Nephron (organoid): ENCODE data around the gene HMGCR.
"Not testable (repeated sequence)": the region's sequence is repeated elsewhere in the genome, so short reads cannot be mapped to it uniquely, and the experiment has no call there.

Experiments
- H3K27ac Mint-ChIP-seq, 3 experiments: 2 replicates each; pipeline ENCODE4 v1.8.0; 2020; ENCODE audit warnings: mixed read lengths in 3 of 3, mild to moderate bottlenecking in 2 of 3, moderate library complexity in 1 of 3
- H3K27me3 Mint-ChIP-seq: 2 replicates; pipeline ENCODE4 v1.8.0; 2021; ENCODE audit warnings: low read depth, mild to moderate bottlenecking, moderate library complexity, mixed read lengths
- H3K36me3 Mint-ChIP-seq: 2 replicates; pipeline ENCODE4 v1.8.0; 2020; ENCODE audit warnings: low read depth, mixed read lengths
- H3K4me1 Mint-ChIP-seq: 2 replicates; pipeline ENCODE4 v1.8.0; 2020; ENCODE audit warnings: mixed read lengths
- H3K4me3 Mint-ChIP-seq, 3 experiments: 2 replicates each; pipeline ENCODE4 v1.8.0; 2020; ENCODE audit warnings: mild to moderate bottlenecking in 3 of 3, mixed read lengths in 3 of 3, moderate library complexity in 2 of 3
- H3K9me3 Mint-ChIP-seq: 2 replicates; pipeline ENCODE4 v1.8.0; 2020; ENCODE audit warnings: mixed read lengths
- TF ChIP-seq, protein P1 (sequence below), 3 experiments: fragments of 200-600 bp; sonication (generic); IDR thresholded peaks; one replicate each; pipeline ENCODE4 v1.5.0; 2021; ENCODE audit warnings: antibody characterized with exemption in 3 of 3; ENCODE audit not compliant: unreplicated experiment in 3 of 3

The HMGCR gene

GRCh38 chr5:75331095-75332090, 5.6 kb upstream of the HMGCR start:
- H3K27me3 Mint-ChIP-seq: no peaks in the 10 kb centered on the region
- H3K4me1 Mint-ChIP-seq: no peaks in the 10 kb centered on the region
- no peak overlapping the region for H3K27ac Mint-ChIP-seq
- TF ChIP-seq, protein P1, sequence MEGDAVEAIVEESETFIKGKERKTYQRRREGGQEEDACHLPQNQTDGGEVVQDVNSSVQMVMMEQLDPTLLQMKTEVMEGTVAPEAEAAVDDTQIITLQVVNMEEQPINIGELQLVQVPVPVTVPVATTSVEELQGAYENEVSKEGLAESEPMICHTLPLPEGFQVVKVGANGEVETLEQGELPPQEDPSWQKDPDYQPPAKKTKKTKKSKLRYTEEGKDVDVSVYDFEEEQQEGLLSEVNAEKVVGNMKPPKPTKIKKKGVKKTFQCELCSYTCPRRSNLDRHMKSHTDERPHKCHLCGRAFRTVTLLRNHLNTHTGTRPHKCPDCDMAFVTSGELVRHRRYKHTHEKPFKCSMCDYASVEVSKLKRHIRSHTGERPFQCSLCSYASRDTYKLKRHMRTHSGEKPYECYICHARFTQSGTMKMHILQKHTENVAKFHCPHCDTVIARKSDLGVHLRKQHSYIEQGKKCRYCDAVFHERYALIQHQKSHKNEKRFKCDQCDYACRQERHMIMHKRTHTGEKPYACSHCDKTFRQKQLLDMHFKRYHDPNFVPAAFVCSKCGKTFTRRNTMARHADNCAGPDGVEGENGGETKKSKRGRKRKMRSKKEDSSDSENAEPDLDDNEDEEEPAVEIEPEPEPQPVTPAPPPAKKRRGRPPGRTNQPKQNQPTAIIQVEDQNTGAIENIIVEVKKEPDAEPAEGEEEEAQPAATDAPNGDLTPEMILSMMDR (IDR thresholded peaks at IDR 0.05; ENCODE audit: unreplicated experiment in 3 of 3): no peak
- H3K4me3 Mint-ChIP-seq: no peak overlapping the region
- H3K36me3 Mint-ChIP-seq: no peaks in the 10 kb centered on the region
- H3K9me3 Mint-ChIP-seq: no peaks in the 10 kb centered on the region

- not testable (repeated sequence) for H3K9me3 Mint-ChIP-seq, H3K4me3 Mint-ChIP-seq, H3K27me3 Mint-ChIP-seq, H3K36me3 Mint-ChIP-seq, H3K27ac Mint-ChIP-seq
- H3K4me1 Mint-ChIP-seq: peaks cover 13% of the 10 kb centered on the region
Observed at GRCh38 chr5:75333759-75334158, 3.3 kb upstream of the HMGCR start.

- H3K27me3 Mint-ChIP-seq, H3K9me3 Mint-ChIP-seq, H3K27ac Mint-ChIP-seq, H3K36me3 Mint-ChIP-seq: not testable (repeated sequence)
- Mint-ChIP-seq H3K4me1 (peaks cover 16% of the 10 kb centered on the region), H3K4me3 (peak overlapping the region in 2 of 3 experiments; percentile 10 to 11)
Observed at GRCh38 chr5:75334413-75334812, 2.6 kb upstream of the HMGCR start.

DNA sequence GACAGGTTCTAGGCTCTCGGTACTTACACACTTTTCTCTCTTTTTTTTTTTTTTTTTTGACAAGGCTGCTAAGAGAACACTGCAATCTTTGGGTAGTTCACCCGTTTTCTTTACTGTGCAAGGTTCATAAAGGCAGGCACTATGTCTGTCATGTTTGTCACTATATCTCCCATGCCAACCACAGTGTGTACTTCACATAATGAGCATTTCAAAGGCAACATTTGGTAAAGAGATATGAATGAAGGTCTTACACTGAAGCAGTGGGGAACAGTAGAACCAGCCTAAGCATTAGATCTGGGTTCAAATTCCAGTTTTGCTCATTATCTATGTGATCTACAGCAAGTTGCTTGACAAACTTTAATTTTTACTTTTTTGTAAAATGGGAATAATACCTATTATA, 1.5 kb upstream of the HMGCR start:
- Mint-ChIP-seq H3K4me3 (no peak overlapping the region), H3K27ac (no peak overlapping the region), H3K27me3 (no peaks in the 10 kb centered on the region)

DNA sequence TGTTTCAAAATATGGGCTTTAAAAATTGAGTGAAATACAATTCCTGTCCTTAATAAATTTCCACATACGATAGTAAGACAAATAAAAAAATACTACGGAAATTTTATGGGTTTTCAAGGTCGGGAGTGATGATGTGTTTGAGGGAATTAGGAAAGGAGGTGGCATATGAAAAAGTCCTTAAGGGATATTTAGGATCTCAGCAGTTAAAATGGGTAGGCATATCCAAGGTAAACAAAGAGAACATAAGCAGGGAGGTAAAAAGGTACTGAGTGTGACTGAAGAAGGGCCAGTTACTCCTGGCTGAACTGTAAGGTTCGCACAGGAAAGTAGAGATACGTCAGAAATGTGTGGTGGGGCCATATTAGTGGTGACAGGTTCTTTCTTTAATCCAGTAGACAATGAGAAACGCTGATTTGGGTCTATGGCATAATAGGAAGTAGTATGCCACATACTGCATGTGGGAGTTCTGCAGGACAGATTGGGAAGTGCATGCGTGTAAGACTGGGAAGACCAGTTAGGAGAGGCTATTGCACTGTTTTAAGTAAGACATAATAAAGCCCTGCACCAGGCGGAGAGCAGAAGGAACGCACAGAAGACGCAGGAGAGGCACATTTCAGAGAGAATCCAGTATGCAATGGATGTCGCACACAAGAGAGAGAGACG, 937 bp upstream of the HMGCR start:
- Mint-ChIP-seq H3K9me3 (no peaks in the 10 kb centered on the region), H3K4me1 (peaks cover 30% of the 10 kb centered on the region), H3K4me3 (no peak overlapping the region), H3K36me3 (no peaks in the 10 kb centered on the region), H3K27ac (no peak overlapping the region), H3K27me3 (no peaks in the 10 kb centered on the region)
- TF ChIP-seq, protein P1 (IDR thresholded peaks at IDR 0.05; ENCODE audit: unreplicated experiment in 3 of 3): peak; percentile 40 to 48 (median 43)

More for the DNA sequence above, 1.5 kb upstream of the HMGCR start:
- H3K36me3 Mint-ChIP-seq: no peaks in the 10 kb centered on the region
- no peaks in the 10 kb centered on the region for H3K9me3 Mint-ChIP-seq
- peaks cover 26% of the 10 kb centered on the region for H3K4me1 Mint-ChIP-seq
- TF ChIP-seq, protein P1 (IDR thresholded peaks at IDR 0.05; ENCODE audit: unreplicated experiment in 3 of 3): no peak

GRCh38 chr5:75337366-75338021, 474 bp downstream of the HMGCR start:
- H3K4me1 Mint-ChIP-seq: peaks cover 43% of the 10 kb centered on the region
- no peaks in the 10 kb centered on the region for H3K27me3 Mint-ChIP-seq
- no peak overlapping the region for H3K4me3 Mint-ChIP-seq
- peaks cover 2% of the 10 kb centered on the region for H3K36me3 Mint-ChIP-seq
- no peak overlapping the region for H3K27ac Mint-ChIP-seq
- TF ChIP-seq, protein P1 (IDR thresholded peaks at IDR 0.05; ENCODE audit: unreplicated experiment in 3 of 3): no peak
- H3K9me3 Mint-ChIP-seq: no peaks in the 10 kb centered on the region
